K562 (cell line): ENCODE results near the gene ANKRD60. TPM values are rescaled to one million over a fixed set of nuclear protein-coding genes. Genes with fewer than 3 reads are reported as not detected.

Experiments
- ATF4 ChIP-seq: fragments of 450-650 bp; formaldehyde crosslinking; IDR thresholded peaks from 2 replicates; pipeline ENCODE4 v1.4.0; 2022; ENCODE audit warnings: mild to moderate bottlenecking, moderate library complexity
- ATF7 ChIP-seq: fragments of 450-650 bp; IDR thresholded peaks from 2 replicates; pipeline ENCODE4 v1.7.1; 2014; ENCODE audit warnings: mild to moderate bottlenecking, moderate library complexity
- CHCHD3 ChIP-seq: fragments of 250-450 bp; sonication (Bioruptor Pico); IDR thresholded peaks from 2 replicates; pipeline ENCODE4 v2.1.2; 2022; ENCODE audit warnings: mild to moderate bottlenecking
- FOXO4 ChIP-seq: fragments of 450-650 bp; formaldehyde crosslinking; IDR thresholded peaks from 2 replicates; pipeline ENCODE4 v1.4.0; 2020; ENCODE audit warnings: mild to moderate bottlenecking, moderate library complexity
- FOXP1 ChIP-seq: sonication (generic); formaldehyde crosslinking; IDR thresholded peaks from 2 replicates; pipeline ENCODE4 v1.8.0; 2022; ENCODE audit warnings: mild to moderate bottlenecking, missing genetic modification reagents
- HNRNPLL ChIP-seq: fragments of 200-400 bp; formaldehyde crosslinking; IDR thresholded peaks from 2 replicates; pipeline ENCODE4 v1.6.1; 2017; ENCODE audit warnings: low read length, low read depth, mild to moderate bottlenecking; ENCODE audit not compliant: poor library complexity, severe bottlenecking
- KLF1 ChIP-seq: fragments of 450-650 bp; IDR thresholded peaks from 2 replicates; pipeline ENCODE4 v1.6.1; 2016; ENCODE audit warnings: missing genetic modification characterization, missing compliant biosample characterization
- MTA2 ChIP-seq: fragments of 450-650 bp; IDR thresholded peaks from 2 replicates; pipeline ENCODE4 v1.6.1; 2016; ENCODE audit warnings: low read depth
- NBN ChIP-seq: fragments of 450-650 bp; IDR thresholded peaks from 2 replicates; pipeline ENCODE4 v1.6.1; 2016; ENCODE audit warnings: low read depth, mild to moderate bottlenecking
- NELFE ChIP-seq: IDR thresholded peaks from 2 replicates; pipeline ENCODE4 v1.6.1; 2011; ENCODE audit warnings: mild to moderate bottlenecking; ENCODE audit not compliant: insufficient read depth, insufficient read length
- NFATC3 ChIP-seq: fragments of 450-650 bp; IDR thresholded peaks from 2 replicates; pipeline ENCODE4 v1.6.1; 2017; ENCODE audit warnings: mild to moderate bottlenecking
- RBFOX2 ChIP-seq: fragments of 200-400 bp; formaldehyde crosslinking; IDR thresholded peaks from 2 replicates; pipeline ENCODE4 v1.6.1; 2017; ENCODE audit warnings: low read depth, mild to moderate bottlenecking, low read length, moderate library complexity
- RBM15 ChIP-seq: fragments of 200-400 bp; formaldehyde crosslinking; IDR thresholded peaks from 2 replicates; pipeline ENCODE4 v1.6.1; 2018; ENCODE audit warnings: mild to moderate bottlenecking, low read length, moderate library complexity; ENCODE audit not compliant: insufficient read depth
- RBM25 ChIP-seq: fragments of 200-400 bp; formaldehyde crosslinking; IDR thresholded peaks from 2 replicates; pipeline ENCODE4 v1.6.1; 2018; ENCODE audit warnings: low read length, low read depth, moderate library complexity; ENCODE audit not compliant: severe bottlenecking
- RFX5 ChIP-seq: IDR thresholded peaks from 2 replicates; pipeline ENCODE4 v1.6.1; 2011; ENCODE audit warnings: low read depth, mild to moderate bottlenecking, improper control_type of control experiment, low read length
- SMAD2 ChIP-seq: fragments of 150-350 bp; IDR thresholded peaks from 2 replicates; pipeline ENCODE4 v1.6.1; 2014; ENCODE audit warnings: low read depth, mild to moderate bottlenecking, low read length
- SPI1 ChIP-seq: IDR thresholded peaks from 2 replicates; pipeline ENCODE4 v1.6.1; 2011; ENCODE audit warnings: low read depth, low read length, control low read depth, borderline replicate concordance
- SREBF1 ChIP-seq: fragments of 150-350 bp; IDR thresholded peaks from 2 replicates; pipeline ENCODE4 v1.6.1; 2014; ENCODE audit warnings: antibody characterized with exemption, low read depth, low read length, borderline replicate concordance
- THRA ChIP-seq: fragments of 450-650 bp; IDR thresholded peaks from 2 replicates; pipeline ENCODE4 v1.6.1; 2017; ENCODE audit warnings: mild to moderate bottlenecking, moderate library complexity
- ZBED1 ChIP-seq: IDR thresholded peaks from 2 replicates; pipeline ENCODE4 v1.6.1; 2014
- ZFP36 ChIP-seq: fragments of 150-350 bp; IDR thresholded peaks from 2 replicates; pipeline ENCODE4 v1.6.1; 2018; ENCODE audit warnings: low read length, low read depth; ENCODE audit not compliant: partially characterized antibody
- ZNF224 ChIP-seq: sonication (generic); formaldehyde crosslinking; IDR thresholded peaks from 2 replicates; pipeline ENCODE4 v1.8.0; 2022; ENCODE audit warnings: mild to moderate bottlenecking, missing genetic modification reagents
- ZNF41 ChIP-seq: fragments of 250-450 bp; sonication (Bioruptor Pico); conservative IDR thresholded peaks from 2 replicates; pipeline ENCODE4 v1.4.0; 2020; ENCODE audit warnings: mild to moderate bottlenecking
- polyA plus RNA-seq, 8 experiments: library from polyadenylated mRNA; depleted of rRNA in 4 of 8; stranded (reverse) in 5 of 8; unstranded in 3 of 8; fragments of >200 nt; fragmentation: Nextera tagmentation in 2 of 8; fragmentation: Illumina TruSeq in 1 of 8; extraction: Ambion mirVana in 2 of 8; extraction: Trizol in 1 of 8; gene quantifications; 2 replicates each; pipeline versions ENCODE4 v1.2.1 to v1.2.3, GENCODE V29; 2011 to 2014; ENCODE audit warnings: inconsistent platforms in 1 of 8, missing spikeins in 1 of 8
- total RNA-seq, 7 experiments: library from RNA; depleted of rRNA in 6 of 7; stranded (reverse); fragments of >200 nt in 6 of 7; fragmentation: Illumina TruSeq in 2 of 7; extraction: Trizol in 2 of 7; gene quantifications; 2 replicates each; pipeline versions ENCODE4 v1.2.1 to v1.2.3, GENCODE V29; 2011 to 2021; ENCODE audit warnings: low replicate concordance in 1 of 7
- TF ChIP-seq, protein P1 (sequence below): fragments of 450-650 bp; conservative IDR thresholded peaks from 2 replicates; pipeline ENCODE4 v1.6.1; 2016; ENCODE audit warnings: missing genetic modification characterization, low read depth, mild to moderate bottlenecking, missing compliant biosample characterization, moderate library complexity

ANKRD60 gene
- total and polyA plus RNA-seq, 9 of the 15 experiments (the other 6 are each of a cell fraction or from before 2014, with no cell fraction given): not detected

DNA sequence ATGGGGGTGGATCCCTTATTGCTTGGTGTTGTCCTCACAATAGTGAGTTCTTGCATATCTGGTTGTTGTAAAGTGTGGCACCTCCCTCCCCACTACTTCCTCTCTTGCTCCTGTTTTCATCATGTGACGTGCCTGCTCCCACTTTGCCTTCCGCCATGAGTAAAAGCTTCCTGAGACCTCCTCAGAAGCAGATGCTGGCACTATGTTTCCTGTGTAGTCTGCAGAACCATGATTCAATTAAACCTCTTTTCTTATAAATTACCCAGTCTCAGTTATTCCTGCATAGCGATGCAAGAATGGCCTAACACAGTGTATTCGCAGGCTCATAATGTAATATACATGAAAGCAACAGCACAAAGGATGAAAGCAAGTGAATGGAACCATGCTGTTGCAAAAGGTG lies 28.4 kb upstream of the ANKRD60 start (continued):
- TF ChIP-seq NELFE: no peak
- TF ChIP-seq THRA: no peak
- no peak for TF ChIP-seq MTA2
- TF ChIP-seq RBM25: no peak
- no peak for TF ChIP-seq NFATC3
- peak; percentile 80; the same call in 1 of the 2 replicates for TF ChIP-seq SPI1
- TF ChIP-seq RFX5: no peak
- TF ChIP-seq ZNF224 (CRISPR knock-in tag): no peak
- TF ChIP-seq ZBED1: no peak
- TF ChIP-seq ATF4 (CRISPR knock-in tag): peak; percentile 93
- TF ChIP-seq FOXP1: no peak
- no peak for TF ChIP-seq ZFP36
- no peak for TF ChIP-seq SREBF1
- no peak for TF ChIP-seq SMAD2
- no peak for TF ChIP-seq FOXO4
- TF ChIP-seq ATF7: peak; percentile 63
- no peak for TF ChIP-seq RBM15
- no peak for TF ChIP-seq CHCHD3 (CRISPR knock-in tag)
- TF ChIP-seq, protein P1, sequence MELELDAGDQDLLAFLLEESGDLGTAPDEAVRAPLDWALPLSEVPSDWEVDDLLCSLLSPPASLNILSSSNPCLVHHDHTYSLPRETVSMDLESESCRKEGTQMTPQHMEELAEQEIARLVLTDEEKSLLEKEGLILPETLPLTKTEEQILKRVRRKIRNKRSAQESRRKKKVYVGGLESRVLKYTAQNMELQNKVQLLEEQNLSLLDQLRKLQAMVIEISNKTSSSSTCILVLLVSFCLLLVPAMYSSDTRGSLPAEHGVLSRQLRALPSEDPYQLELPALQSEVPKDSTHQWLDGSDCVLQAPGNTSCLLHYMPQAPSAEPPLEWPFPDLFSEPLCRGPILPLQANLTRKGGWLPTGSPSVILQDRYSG (tag): no peak
- TF ChIP-seq KLF1: no peak
- TF ChIP-seq NBN: 0 out of 2 replicates have a peak, but pooled peaks have one; percentile 25
- TF ChIP-seq RBFOX2: peak; percentile 34; the same call in 1 of the 2 replicates
- TF ChIP-seq HNRNPLL: no peak
- TF ChIP-seq ZNF41 (CRISPR knock-in tag): peak; percentile 61; the same call in 1 of the 2 replicates
